Endodermal cell (in vitro differentiated cells): ENCODE measurements around the gene MFAP1. TPM values are rescaled to one million over a fixed set of nuclear protein-coding genes. Genes with fewer than 3 reads are reported as not detected.
A peak's percentile ranks its signal among the peaks of the same experiment; 100 is the strongest.

ENCODE experiments used
- DNase-seq: peaks from one replicate; pipeline ENCODE4 v3.0.0-alpha.2; 2017
- H3K27ac ChIP-seq: 2 replicates; pipeline ENCODE4 v1.5.1; 2013; ENCODE audit warnings: mild to moderate bottlenecking, low read depth, low read length, moderate library complexity
- H3K27me3 ChIP-seq: 2 replicates; pipeline ENCODE4 v1.6.1; 2013; ENCODE audit warnings: mild to moderate bottlenecking, low read length, moderate library complexity; ENCODE audit not compliant: insufficient read depth, control insufficient read depth, poor library complexity, severe bottlenecking
- H3K36me3 ChIP-seq: 2 replicates; pipeline ENCODE4 v1.7.0; 2013; ENCODE audit warnings: mild to moderate bottlenecking, low read length, moderate library complexity; ENCODE audit not compliant: control insufficient read depth, insufficient read depth
- H3K4me1 ChIP-seq: one replicate; pipeline ENCODE4 v1.7.0; 2013; ENCODE audit warnings: low read length; ENCODE audit not compliant: control insufficient read depth, insufficient read depth
- H3K4me3 ChIP-seq: 2 replicates; pipeline ENCODE4 v1.5.1; 2013; ENCODE audit warnings: mild to moderate bottlenecking, low read length, moderate library complexity
- H3K9ac ChIP-seq: 2 replicates; pipeline ENCODE4 v1.6.1; 2013; ENCODE audit warnings: mild to moderate bottlenecking, low read length, moderate library complexity; ENCODE audit not compliant: poor library complexity, severe bottlenecking; ENCODE audit errors: extremely low read depth
- H3K9me3 ChIP-seq: 2 replicates; pipeline ENCODE4 v1.6.1; 2013; ENCODE audit warnings: mild to moderate bottlenecking, low read length, moderate library complexity; ENCODE audit not compliant: control insufficient read depth
- H3K27ac Mint-ChIP-seq: 2 replicates; pipeline ENCODE4 v1.8.0; 2020; ENCODE audit warnings: mixed read lengths
- H3K27me3 Mint-ChIP-seq: 2 replicates; pipeline ENCODE4 v1.8.0; 2021; ENCODE audit warnings: mild to moderate bottlenecking, mixed read lengths; ENCODE audit not compliant: insufficient read depth
- H3K36me3 Mint-ChIP-seq: 2 replicates; pipeline ENCODE4 v1.8.0; 2020; ENCODE audit warnings: low read depth, mixed read lengths
- H3K4me1 Mint-ChIP-seq: 2 replicates; pipeline ENCODE4 v1.8.0; 2020; ENCODE audit warnings: mixed read lengths
- H3K4me3 Mint-ChIP-seq: 2 replicates; pipeline ENCODE4 v1.8.0; 2020; ENCODE audit warnings: mild to moderate bottlenecking, moderate library complexity, mixed read lengths
- H3K9me3 Mint-ChIP-seq: 2 replicates; pipeline ENCODE4 v1.8.0; 2020; ENCODE audit warnings: mild to moderate bottlenecking, mixed read lengths
- CTCF ChIP-seq: fragments of 200-600 bp; sonication (generic); conservative IDR thresholded peaks from 2 replicates; pipeline ENCODE4 v1.5.0; 2021; ENCODE audit warnings: antibody characterized with exemption, mild to moderate bottlenecking
- WGBS, 2 experiments: methylation state at CpG; one replicate each; pipeline versions ENCODE4 v1.1.5 to v1.1.7; 2013; ENCODE audit warnings: missing lambda C conversion rate in 2 of 2, mixed read lengths in 1 of 2; ENCODE audit not compliant: insufficient coverage in 1 of 2, insufficient read length in 1 of 2; 5-methylcytosine and 5-hydroxymethylcytosine counted together
- total RNA-seq, 2 donors: library from RNA; stranded (reverse); fragmentation: NEBNext Ultra II Directional in 1 of 2; extraction: Animal tissue kit (Norgen Biotek cat#: 25700) in 1 of 2; gene quantifications; 2 replicates in 1 of 2; 3 replicates in 1 of 2; pipeline ENCODE4 v1.2.1, GENCODE V29; 2021

The MFAP1 gene
- total RNA-seq, 2 donors from 2014 or later: 35.3 to 48.5 TPM

GRCh38 chr15:43795997-43796396 is 28.5 kb downstream of the MFAP1 start:
- Histone ChIP-seq H3K9me3 (no peaks in the 10 kb centered on the region), H3K27me3 (no peaks in the 10 kb centered on the region), H3K9ac (no peak overlapping the region), H3K4me1 (peaks cover 26% of the 10 kb centered on the region), H3K27ac (no peak overlapping the region), H3K36me3 (peaks cover 55% of the 10 kb centered on the region), H3K4me3 (peak overlapping the region; percentile 48)
- TF ChIP-seq CTCF: no peak
- Mint-ChIP-seq H3K27ac (peak overlapping the region; percentile 80), H3K36me3 (peaks cover 49% of the 10 kb centered on the region), H3K4me1 (peaks cover 57% of the 10 kb centered on the region), H3K9me3 (no peaks in the 10 kb centered on the region), H3K27me3 (no peaks in the 10 kb centered on the region), H3K4me3 (peak overlapping the region; percentile 27)
- DNase-seq: peak; percentile 80

GRCh38 chr15:43795197-43795596 is 29.3 kb downstream of the MFAP1 start:
- Mint-ChIP-seq H3K9me3 (no peaks in the 10 kb centered on the region), H3K27ac (no peak overlapping the region), H3K4me3 (peak overlapping the region; percentile 27), H3K36me3 (peaks cover 48% of the 10 kb centered on the region), H3K27me3 (no peaks in the 10 kb centered on the region), H3K4me1 (peaks cover 55% of the 10 kb centered on the region)
- no peak overlapping the region for H3K9ac ChIP-seq
- H3K36me3 ChIP-seq: peaks cover 55% of the 10 kb centered on the region
- peaks cover 26% of the 10 kb centered on the region for H3K4me1 ChIP-seq
- H3K27me3 ChIP-seq: no peaks in the 10 kb centered on the region
- no peaks in the 10 kb centered on the region for H3K9me3 ChIP-seq
- peak overlapping the region; percentile 48 for H3K4me3 ChIP-seq
- no peak for TF ChIP-seq CTCF
- no peak for DNase-seq
- WGBS, 2 experiments: 80 to 100% methylated on average over 2 of the region's 2 CpGs
- H3K27ac ChIP-seq: no peak overlapping the region

- Histone ChIP-seq H3K36me3 (peaks cover 49% of the 10 kb centered on the region), H3K27me3 (no peaks in the 10 kb centered on the region), H3K4me3 (peak overlapping the region; percentile 96), H3K4me1 (peaks cover 19% of the 10 kb centered on the region), H3K9me3 (no peaks in the 10 kb centered on the region), H3K9ac (no peak overlapping the region), H3K27ac (no peak overlapping the region)
- H3K4me3 Mint-ChIP-seq: peak overlapping the region; percentile 99
- H3K4me1 Mint-ChIP-seq: peaks cover 47% of the 10 kb centered on the region
- DNase-seq: no peak
- H3K27me3 Mint-ChIP-seq: no peaks in the 10 kb centered on the region
- peaks cover 46% of the 10 kb centered on the region for H3K36me3 Mint-ChIP-seq
- WGBS, 2 experiments: 90 to 95% methylated on average over 6 to 9 of the region's 9 CpGs
- TF ChIP-seq CTCF: no peak
- no peaks in the 10 kb centered on the region for H3K9me3 Mint-ChIP-seq
- no peak overlapping the region for H3K27ac Mint-ChIP-seq
Measured at GRCh38 chr15:43794269-43795037, 30.0 kb downstream of the MFAP1 start.
